HG03280 (cell line): ENCODE results near the gene ERMN.
"Not testable (repeated sequence)": the region's sequence is repeated elsewhere in the genome, so short reads cannot be mapped to it uniquely, and the experiment has no call there.

Experiments used
- ATAC-seq: cut with Tn5 transposase; IDR thresholded peaks from one replicate; pipeline ENCODE4 v1.9.1; 2021; ENCODE audit warnings: mild to moderate bottlenecking, moderate library complexity; ENCODE audit not compliant: unreplicated experiment

The ERMN gene

GRCh38 chr2:157325786-157326185, at the start of gene ERMN:
Gene ERMN (minus strand): TSS chr2:157325824. CDS start chr2:157325642, 182 bp downstream.
- no peak for ATAC-seq

GRCh38 chr2:157375384-157375783, 49.8 kb upstream of the ERMN start:
- ATAC-seq: no peak

- not testable (repeated sequence) for ATAC-seq
Measured at GRCh38 chr2:157368508-157368907, 42.9 kb upstream of the ERMN start.

DNA sequence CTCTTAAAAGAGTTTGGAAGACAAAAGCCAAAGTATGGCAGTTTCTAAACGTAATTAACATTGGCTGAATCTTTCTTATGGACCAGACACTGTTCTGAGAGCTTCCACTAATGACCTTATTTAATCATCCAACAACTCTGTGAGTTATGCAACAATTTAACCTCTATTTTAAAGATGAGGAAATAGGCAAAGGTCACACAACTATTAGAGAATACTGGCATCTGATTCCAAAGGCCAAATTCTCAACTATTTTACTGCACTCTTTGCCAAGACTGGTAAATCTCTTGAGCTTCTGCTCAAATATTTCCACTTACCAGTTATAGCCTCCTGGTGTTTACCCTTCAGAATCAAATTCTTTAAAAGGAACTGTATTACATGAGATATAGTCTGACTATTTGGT, 42.1 kb upstream of the ERMN start:
- no peak for ATAC-seq

DNA sequence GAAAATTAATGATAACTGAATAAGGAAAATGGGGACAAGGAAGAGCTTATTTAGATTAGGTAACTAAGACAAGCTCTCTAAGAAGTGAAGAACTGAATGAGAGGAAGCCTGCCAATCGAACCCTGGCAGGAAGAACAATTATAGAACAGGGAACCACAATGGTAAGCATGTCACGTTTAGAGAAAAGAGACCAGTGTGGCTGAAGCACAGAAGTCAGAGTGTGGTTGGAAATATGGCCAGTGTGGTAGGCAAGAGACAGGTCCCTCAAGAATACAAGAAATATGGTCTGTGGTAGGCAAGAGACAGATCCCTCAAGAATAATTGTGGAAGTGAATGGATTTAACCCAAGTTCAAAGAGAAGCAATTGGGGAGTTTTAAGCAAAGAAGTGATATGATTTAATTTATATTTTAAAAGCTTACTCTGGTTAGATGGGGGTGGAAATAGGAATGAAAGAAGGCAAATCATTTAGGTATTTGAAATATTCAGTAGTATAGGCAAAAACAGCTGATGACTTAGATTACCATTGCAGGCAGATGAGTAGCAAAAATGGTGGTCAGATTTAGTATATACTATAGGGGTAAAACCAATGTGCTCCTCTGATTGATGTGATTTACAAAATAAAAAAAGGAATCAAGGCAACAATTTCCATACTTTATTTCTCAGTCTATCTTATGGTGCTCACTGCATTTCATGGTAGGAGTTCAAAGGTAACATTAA, 38.8 kb upstream of the ERMN start:
- peak; percentile 88 for ATAC-seq

GRCh38 chr2:157363612-157364101, 38.0 kb upstream of the ERMN start:
- ATAC-seq: peak; percentile 39

GRCh38 chr2:157362627-157363026, 37.0 kb upstream of the ERMN start:
- no peak for ATAC-seq

GRCh38 chr2:157361526-157361925, 35.9 kb upstream of the ERMN start:
- no peak for ATAC-seq

DNA sequence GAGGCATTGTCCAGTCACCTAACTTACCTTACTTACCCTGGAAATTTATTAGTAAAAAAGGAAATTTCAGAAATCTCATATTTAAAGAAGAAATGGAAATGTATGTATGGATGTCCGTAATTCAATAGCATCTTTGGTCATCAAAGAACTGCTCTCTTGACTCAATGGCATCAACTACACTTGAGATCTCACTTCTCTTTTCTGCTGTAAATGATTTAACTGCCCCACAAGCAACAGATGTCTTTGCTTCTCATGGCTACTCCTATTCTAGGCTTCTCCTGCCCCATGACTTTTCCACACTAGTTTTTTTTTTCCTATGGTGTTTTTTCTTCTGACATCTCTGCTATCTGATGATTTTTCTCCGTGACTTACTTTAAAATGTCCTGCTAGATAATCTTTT, 34.0 kb upstream of the ERMN start:
- ATAC-seq: no peak

- ATAC-seq: no peak
Measured at GRCh38 chr2:157355618-157356017, 30.0 kb upstream of the ERMN start.

GRCh38 chr2:157349949-157350515, 24.4 kb upstream of the ERMN start:
- no peak for ATAC-seq

GRCh38 chr2:157348291-157348921, 22.8 kb upstream of the ERMN start:
- no peak for ATAC-seq

GRCh38 chr2:157345647-157346389, 20.2 kb upstream of the ERMN start:
- no peak for ATAC-seq

DNA sequence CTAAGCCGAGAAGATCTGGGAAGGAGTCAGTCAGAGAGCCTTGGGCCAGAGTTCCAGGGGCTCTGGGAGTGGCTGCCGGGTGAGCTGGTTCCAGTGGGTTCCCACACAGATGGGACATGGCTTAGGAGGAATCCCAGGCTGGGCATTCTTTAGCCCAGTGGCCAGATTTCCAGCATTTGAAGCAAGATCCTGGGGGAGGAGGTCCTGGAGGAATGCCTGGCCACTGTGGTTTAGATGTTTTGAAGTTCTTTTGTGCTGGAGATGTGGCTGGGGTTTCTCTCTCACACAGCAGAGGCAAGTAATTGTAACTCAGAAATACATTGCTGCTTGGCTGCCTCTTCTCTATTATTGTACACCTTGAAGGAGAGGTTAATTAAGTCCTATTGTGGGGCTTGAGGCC, 15.8 kb upstream of the ERMN start:
- not testable (repeated sequence) for ATAC-seq

DNA sequence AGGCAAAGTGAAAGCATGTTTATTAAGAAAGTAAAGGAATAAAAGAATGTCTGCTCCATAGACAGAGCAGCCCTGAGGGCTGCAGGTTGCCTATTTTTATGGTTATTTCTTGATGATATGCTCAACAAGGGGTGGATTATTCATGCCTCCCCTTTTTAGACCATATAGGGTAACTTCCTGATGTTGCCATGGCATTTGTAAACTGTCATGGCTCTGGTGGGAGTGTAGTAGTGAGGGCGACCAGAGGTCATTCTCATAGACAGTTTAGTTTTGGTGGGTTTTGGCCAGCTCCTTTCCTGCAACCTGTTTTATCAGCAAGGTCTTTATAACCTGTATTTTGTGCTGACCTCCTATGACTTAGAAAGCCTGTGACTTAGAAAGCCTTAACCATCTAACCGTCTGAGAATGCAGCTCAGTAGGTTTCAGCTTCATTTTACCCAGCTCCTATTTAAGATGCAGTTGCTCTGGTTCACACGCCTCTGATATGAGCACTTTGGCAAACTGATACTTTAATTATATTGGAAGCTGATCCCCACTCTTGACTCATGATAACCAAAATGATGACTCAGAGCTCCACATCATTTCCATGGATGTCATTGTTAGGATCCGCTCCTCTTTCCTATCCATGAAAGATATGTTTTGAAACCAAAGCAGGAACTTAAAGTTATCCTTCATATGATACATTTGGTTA, 14.5 kb upstream of the ERMN start:
- no peak for ATAC-seq

DNA sequence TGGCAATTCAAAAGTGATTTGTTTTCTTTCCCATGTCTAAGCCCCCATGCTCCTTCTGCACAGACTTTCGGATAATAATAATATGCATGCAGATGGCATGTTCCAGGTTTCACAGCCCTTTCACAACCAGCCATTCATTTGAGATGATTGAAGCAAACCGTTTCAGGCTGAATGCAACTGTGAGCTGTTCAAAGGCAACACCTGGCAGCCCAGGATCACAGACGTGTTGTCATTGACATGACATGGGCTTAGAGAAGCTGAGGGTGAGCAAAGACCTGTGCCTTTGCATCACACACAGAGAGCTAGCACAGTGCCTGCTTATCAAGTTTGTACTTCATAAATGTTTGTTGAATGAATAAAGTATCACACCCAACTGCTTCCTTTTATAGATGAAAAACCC, 12.4 kb upstream of the ERMN start:
- ATAC-seq: no peak

DNA sequence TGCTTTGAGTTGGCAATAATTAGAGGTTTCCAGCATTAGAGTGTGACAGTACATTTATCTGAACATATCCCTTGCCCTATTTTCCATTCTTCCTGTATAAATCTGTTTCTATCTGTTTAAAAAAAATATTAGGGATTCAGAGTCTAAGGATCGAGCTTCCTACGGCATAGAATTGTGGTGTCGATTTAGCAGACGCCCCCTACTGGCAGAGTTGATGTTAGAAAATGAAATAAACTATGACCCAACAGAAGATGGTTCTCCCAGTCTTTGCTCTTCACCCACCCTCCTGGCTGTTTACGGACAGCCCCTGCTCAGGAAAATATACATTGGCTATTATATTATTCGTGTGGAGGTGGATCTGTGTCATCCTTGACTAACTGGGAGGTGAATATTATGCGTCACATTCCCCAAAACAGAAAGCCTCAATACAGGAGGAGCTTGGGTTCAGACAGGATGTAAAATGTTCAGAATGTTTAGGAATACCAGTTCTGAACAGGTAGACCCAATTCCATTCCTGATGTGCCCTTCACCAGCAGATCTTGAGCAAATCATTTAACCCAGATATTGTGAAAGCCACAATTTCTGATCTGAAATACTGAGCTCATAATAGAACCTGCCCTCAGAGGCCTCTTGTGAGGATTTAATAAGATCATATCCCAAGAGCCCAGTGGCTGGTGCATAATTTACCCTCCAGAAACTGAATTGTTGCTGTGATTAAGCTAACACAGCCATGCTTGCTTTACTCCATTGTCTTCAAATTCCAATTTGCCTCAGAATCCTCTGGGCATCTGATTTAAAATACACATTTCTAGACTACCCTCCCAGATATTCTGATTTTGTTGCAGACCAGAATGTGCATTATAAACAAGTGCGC, 10.8 kb upstream of the ERMN start:
- ATAC-seq: no peak

DNA sequence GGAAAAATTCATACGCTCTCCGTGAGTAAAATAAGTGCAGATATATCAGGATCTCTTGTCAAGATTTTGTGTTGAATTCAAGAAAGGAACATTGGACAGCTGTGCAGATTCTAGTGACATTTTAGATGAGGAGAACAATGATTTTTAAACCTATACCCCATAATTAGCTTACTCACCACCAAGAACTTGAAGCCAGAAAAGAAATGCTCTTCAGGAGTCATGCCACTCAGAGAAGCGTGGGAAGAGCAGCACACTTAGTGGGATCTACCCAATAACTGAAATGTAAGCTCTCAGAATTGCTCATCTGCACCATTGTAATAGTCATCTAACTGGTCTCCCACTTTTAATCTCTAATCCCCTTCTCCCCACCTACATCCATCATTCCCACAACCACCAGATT, 9.2 kb upstream of the ERMN start:
- no peak for ATAC-seq

DNA sequence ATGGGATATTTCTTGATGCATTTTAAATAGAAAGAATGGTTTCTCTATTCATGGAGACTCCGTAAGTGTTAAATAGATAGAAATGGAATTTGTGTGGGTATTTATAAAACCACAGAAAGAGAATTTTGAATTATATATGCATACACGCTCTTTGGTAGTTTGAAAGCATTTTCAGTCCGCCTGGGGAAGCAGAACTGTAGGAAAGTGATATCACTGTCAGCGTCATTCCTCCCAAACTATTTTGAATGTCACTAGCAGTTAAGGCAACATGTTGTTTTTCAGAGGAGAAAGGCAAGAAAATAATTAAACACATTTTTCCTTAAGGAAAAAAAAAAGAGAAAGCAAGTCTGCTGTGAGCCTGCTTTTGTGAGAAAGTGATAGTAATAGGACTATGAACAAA, 8.7 kb upstream of the ERMN start:
- no peak for ATAC-seq
